KBM-7 (cell line): ENCODE results near the gene ZNF75A.

Source experiments
- DNase-seq: peaks from one replicate; pipeline ENCODE4 v3.0.0-alpha.2; 2015
- in situ Hi-C: fragments of 300-500 bp; cut with MboI; formaldehyde crosslinking; loops from 2 replicates; pipeline ENCODE4 v1.14.3; 2020; ENCODE audit warnings: low sequenced_read_pairs, low pct_unique_long_range_greater_than_20kb, mixed read lengths

Gene ZNF75A

GRCh38 chr16:3283543-3284447 lies 21.5 kb upstream of the ZNF75A start:
- no peak for DNase-seq
- in situ Hi-C loops = no loop called here

- in situ Hi-C loops = no loop called here
- no peak for DNase-seq
These were observed 20.2 kb upstream of the ZNF75A start for GRCh38 chr16:3285131-3285530.

- in situ Hi-C loops = no loop called here
- DNase-seq = no peak
These were observed 15.2 kb upstream of the ZNF75A start for GRCh38 chr16:3289998-3290673.

GRCh38 chr16:3292604-3293003 lies 12.7 kb upstream of the ZNF75A start:
- no peak for DNase-seq
- in situ Hi-C loops = no loop called here

- DNase-seq = no peak
- in situ Hi-C loops = no loop called here
These were observed 10.1 kb upstream of the ZNF75A start for GRCh38 chr16:3295209-3295608.

DNA sequence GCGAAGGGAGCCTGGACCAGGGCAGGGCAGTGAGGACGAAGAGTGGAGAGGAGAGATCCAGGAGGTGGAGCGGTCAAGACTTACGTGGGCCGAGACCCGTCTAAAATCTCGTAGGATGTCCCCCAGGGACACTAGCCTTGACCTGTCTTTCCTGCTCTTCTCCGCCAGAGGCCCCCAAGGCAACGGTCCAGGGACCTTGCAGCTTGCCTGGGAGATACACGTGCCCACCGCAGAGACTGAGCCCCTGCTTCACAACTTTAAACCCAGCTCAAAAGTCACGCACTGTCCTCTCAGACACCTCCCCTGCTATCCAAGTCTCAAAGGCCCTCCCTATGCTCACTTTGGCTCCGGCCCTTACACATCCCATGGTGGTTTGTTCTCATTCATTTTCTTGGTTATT lies 9.5 kb upstream of the ZNF75A start:
- no peak for DNase-seq
- in situ Hi-C loops = no loop called here

DNA sequence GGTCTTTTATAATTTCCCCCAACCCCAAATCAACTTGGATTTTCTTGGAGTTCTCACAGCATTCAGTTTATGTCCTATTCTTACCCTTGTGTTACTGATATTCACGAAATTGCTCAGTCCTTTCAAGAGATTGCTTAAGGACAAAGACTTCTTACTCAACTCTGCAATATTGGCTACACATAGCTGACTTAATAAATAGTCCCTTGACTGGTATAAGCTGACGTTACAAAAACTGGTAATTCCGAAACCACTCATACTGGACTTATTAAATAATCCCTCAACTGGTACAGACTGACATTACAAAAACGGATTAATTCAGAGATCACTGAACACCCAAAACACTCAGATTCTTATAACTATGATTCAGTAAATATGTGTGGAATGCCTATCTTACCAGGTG lies 927 bp upstream of the ZNF75A start:
- in situ Hi-C loops = no loop called here

GRCh38 chr16:3306078-3306477 lies 781 bp downstream of the ZNF75A start:
- in situ Hi-C loops = no loop called here
- no peak for DNase-seq

More for the DNA sequence above, 927 bp upstream of the ZNF75A start:
- no peak for DNase-seq

DNA sequence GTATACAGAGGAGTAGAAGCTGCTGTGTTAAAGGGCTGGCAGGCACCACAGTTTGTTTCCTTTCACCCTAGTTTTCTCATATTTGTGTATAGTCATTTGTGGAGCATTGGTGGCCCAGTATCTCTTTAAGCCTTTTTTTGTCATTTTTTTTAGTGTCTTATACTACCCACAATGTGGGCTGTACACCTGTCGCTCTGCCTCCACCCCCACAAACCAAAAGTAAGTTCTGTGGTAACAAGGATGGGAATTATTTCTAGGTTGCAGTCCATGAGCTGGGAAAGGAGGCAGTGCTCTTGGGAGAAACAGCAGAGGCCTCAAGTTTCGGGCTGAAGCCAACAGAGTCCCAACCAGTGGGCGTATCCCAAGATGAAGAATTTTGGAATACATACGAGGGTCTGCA lies 6.2 kb downstream of the ZNF75A start:
- in situ Hi-C loops = no loop called here
- DNase-seq = no peak

GRCh38 chr16:3317315-3317999 lies 12.2 kb downstream of the ZNF75A start:
- in situ Hi-C loops = no loop called here
- peak; percentile 47 for DNase-seq

DNA sequence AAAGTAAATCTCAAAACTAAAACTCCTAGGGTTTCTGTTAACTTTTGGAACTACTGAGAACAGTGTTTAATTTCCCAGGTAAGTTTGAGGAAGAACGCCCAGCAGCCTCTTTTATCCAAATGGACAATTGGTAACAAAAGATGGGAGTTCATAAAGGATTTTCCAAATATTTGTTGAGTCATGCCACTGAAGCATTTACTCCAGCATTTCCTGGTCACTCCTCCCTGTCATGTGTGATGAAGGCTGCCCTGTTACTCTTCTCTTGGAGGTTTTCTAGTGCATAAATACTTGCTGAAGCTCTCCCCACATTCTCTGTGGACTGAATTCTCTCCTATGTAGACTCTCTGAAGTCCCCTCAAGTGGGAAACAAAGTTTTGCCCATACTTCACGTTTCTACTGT lies 16.5 kb downstream of the ZNF75A start:
- in situ Hi-C loops = no loop called here
- no peak for DNase-seq

GRCh38 chr16:3327514-3327913 lies 22.2 kb downstream of the ZNF75A start:
- in situ Hi-C loops = no loop called here
- DNase-seq = no peak

DNA sequence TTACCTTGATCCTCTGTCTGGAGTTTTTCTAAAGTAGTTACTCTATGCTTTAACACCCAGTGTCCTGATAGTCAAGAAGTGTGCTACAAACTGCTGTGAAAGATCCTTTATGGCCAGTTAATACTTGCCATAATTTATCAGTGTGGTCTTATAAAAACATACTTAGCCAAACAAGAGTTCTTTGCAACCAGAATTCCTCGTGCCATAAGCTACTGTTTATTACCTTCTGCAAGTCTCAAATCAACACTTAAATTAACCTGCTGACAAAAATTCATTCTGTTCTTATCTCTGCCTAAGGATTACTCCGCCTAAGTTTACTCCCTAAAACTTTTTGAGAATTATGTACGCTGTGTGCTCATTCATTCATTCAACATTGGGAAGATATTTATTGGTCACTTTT lies 22.8 kb downstream of the ZNF75A start:
- DNase-seq = no peak
- in situ Hi-C loops = no loop called here

- DNase-seq = no peak
- in situ Hi-C loops = no loop called here
These were observed 23.3 kb downstream of the ZNF75A start for GRCh38 chr16:3328643-3329042.

- DNase-seq = no peak
- in situ Hi-C loops = no loop called here
These were observed 40.7 kb downstream of the ZNF75A start for GRCh38 chr16:3346041-3346440.

DNA sequence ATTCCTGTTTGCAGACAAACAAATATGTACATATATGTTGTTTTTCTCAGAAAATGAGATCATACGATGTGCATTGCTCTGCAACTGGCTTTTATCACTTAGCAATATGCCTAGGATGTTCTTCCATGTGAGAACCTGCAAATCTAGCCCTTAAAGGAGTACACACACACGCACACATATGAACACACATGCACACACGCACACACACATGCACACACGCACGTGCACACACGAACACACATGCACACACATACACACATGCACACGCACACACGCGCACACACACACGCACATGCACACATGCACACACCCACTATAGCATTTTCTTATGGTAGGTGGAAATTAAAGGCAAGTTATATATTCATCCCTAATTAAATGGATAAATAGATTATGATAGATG lies 42.3 kb downstream of the ZNF75A start:
- no peak for DNase-seq
- in situ Hi-C loops = no loop called here

DNA sequence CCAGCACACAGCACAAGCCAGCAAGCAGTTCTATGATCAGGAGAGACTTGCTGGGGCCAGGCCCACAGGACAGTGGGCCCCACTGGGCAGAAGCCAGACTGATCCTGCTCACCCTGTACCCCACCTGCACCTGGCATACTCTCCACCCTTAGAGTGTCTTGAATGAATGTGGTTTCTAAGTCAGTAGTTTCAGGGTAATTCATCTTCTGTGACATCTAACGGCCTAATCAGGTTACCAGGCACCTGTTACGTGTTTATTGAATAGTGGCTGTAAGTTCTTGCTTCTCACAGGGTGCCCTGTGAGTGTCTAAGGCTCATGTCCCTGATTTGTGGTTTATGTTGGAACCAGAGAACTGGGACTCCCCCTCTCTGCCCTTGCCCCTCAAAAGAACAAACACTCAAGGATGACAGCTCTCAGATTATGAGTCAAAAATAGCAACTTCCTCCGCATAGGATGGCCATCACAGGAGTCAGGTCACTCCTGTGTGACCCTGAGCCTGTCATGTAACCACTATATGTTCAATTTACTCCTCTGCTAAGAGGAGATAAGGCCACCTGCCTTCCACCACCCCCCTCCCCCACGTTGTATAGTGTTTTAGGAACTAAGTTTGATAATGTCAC lies 43.4 kb downstream of the ZNF75A start:
- in situ Hi-C loops = no loop called here
- DNase-seq = peak; percentile 66

DNA sequence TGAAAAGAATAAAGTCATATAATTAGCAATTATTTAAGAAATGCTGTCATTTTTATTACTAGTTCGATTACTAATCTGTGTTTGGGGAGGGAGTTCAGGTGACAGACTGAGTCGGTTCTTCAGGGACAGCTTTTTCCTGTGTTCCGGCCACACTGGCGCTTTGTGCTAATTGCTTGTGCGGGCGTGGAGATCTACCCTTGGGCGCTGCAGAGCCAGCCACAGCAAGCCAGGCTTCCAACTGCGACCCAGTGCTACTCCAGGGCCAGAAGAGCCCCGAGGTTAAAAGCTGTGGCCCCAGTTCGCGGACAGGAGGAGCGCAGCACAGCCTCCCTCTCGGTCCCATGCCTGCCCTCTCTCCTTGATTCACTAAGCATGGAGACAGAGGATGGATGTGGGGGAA lies 43.9 kb downstream of the ZNF75A start:
- in situ Hi-C loops = no loop called here
- no peak for DNase-seq

- no peak for DNase-seq
- in situ Hi-C loops = no loop called here
These were observed 50.3 kb downstream of the ZNF75A start, which contains the start of gene OR2C1 for GRCh38 chr16:3355589-3355988. Gene OR2C1, plus strand, starts transcription at chr16:3355889. Its CDS starts 52 bp downstream, at chr16:3355941.

DNA sequence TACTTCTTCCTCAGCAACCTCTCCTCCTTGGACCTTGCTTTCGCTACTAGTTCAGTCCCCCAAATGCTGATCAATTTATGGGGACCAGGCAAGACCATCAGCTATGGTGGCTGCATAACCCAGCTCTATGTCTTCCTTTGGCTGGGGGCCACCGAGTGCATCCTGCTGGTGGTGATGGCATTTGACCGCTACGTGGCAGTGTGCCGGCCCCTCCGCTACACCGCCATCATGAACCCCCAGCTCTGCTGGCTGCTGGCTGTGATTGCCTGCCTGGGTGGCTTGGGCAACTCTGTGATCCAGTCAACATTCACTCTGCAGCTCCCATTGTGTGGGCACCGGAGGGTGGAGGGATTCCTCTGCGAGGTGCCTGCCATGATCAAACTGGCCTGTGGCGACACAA lies 50.8 kb downstream of the ZNF75A start:
- no peak for DNase-seq
- in situ Hi-C loops = no loop called here
